Measurements from ENCODE around the gene GRIK1. TPM values are rescaled to one million over a fixed set of nuclear protein-coding genes. Genes with fewer than 3 reads are reported as not detected.

The GRIK1 gene
- total RNA-seq, 3 donors from 2014 or later = 0.38 to 0.41 TPM; not detected in 1

- intact Hi-C loops (cut with DNase I, micrococcal nuclease) = no loop called here
- H3K9me3 ChIP-seq = peaks cover 16% of the 10 kb centered on the region
- H3K36me3 ChIP-seq (ENCODE audit: low read depth) = no peaks in the 10 kb centered on the region
- no peak overlapping the region for H3K4me3 ChIP-seq
- H3K4me1 ChIP-seq (ENCODE audit: low read depth) = no peaks in the 10 kb centered on the region
- DNase-seq (no peak), ATAC-seq (no peak)
- TF ChIP-seq, protein P1, sequence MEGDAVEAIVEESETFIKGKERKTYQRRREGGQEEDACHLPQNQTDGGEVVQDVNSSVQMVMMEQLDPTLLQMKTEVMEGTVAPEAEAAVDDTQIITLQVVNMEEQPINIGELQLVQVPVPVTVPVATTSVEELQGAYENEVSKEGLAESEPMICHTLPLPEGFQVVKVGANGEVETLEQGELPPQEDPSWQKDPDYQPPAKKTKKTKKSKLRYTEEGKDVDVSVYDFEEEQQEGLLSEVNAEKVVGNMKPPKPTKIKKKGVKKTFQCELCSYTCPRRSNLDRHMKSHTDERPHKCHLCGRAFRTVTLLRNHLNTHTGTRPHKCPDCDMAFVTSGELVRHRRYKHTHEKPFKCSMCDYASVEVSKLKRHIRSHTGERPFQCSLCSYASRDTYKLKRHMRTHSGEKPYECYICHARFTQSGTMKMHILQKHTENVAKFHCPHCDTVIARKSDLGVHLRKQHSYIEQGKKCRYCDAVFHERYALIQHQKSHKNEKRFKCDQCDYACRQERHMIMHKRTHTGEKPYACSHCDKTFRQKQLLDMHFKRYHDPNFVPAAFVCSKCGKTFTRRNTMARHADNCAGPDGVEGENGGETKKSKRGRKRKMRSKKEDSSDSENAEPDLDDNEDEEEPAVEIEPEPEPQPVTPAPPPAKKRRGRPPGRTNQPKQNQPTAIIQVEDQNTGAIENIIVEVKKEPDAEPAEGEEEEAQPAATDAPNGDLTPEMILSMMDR (IDR thresholded peaks at IDR 0.05) = no peak
Observed at GRCh38 chr21:29832217-29832616, 107.6 kb downstream of the GRIK1 start.

DNA sequence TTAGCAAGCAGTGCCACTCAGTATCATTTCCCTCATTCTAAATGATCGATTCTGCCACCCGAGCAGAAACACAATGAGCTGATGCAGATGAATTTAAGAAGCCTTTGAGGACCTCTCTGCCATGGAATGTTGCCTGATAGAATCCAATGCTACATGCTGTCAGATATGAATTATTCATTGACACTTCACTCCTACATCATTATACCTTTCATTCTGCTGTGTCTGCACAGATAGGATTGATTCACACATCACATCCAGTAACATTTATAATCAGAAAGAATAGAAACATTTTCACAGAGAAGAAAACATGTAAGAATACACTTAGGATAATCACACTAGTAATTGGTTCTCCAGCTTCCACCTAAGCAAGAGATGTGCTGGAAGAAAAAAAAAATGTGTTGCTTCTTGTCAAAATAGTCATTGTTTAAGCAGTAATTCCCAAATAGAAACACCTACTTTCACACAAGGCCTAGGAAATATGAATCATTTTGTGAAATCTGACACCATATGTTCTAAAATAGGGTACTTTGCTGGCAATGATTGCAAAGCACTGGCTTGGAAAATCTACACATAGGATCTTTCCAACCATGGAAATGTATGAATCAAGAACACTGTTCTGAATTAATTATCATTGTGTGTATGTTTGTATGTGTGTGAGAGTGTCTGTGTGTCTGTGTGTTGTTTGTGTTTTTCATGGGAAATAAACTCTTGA is 110.1 kb downstream of the GRIK1 start:
- Histone ChIP-seq H3K4me3 (no peak overlapping the region), H3K4me1 (ENCODE audit: low read depth) (no peaks in the 10 kb centered on the region), H3K36me3 (ENCODE audit: low read depth) (no peaks in the 10 kb centered on the region), H3K9me3 (peaks cover 16% of the 10 kb centered on the region)
- ATAC-seq (no peak), DNase-seq (no peak)
- TF ChIP-seq, protein P1 (IDR thresholded peaks at IDR 0.05) = no peak
- intact Hi-C loops (cut with DNase I, micrococcal nuclease) = no loop called here

GRCh38 chr21:29827647-29828046 is 112.1 kb downstream of the GRIK1 start:
- ATAC-seq = no peak

DNA sequence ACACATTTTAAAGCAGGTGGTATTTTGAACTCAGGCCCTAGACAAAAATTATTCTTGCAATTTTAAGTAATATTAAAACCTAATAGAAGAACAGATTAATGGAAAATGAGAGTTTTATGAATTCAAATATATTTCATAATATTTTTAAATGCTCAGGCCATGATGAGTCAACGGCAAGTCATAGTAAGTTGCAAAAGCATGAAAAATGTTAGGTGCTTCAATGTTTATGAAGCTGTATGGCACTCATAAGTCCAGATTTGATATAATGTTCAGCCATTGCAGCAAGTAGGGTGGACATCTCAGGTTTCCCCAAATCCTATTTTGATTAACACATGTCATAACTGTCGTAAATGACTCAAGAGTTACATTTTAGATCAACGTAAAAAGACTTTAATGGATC is 112.6 kb downstream of the GRIK1 start:
- no peak overlapping the region for H3K4me3 ChIP-seq
- no peaks in the 10 kb centered on the region for H3K4me1 ChIP-seq (ENCODE audit: low read depth)
- DNase-seq (no peak), ATAC-seq (no peak)
- H3K9me3 ChIP-seq = peaks cover 11% of the 10 kb centered on the region
- no peaks in the 10 kb centered on the region for H3K36me3 ChIP-seq (ENCODE audit: low read depth)
- intact Hi-C loops (cut with DNase I, micrococcal nuclease) = no loop called here
- TF ChIP-seq, protein P1 (IDR thresholded peaks at IDR 0.05) = no peak

More at GRCh38 chr21:29827647-29828046, 112.1 kb downstream of the GRIK1 start:
- H3K4me1 ChIP-seq (ENCODE audit: low read depth) = no peaks in the 10 kb centered on the region
- intact Hi-C loops (cut with DNase I, micrococcal nuclease) = no loop called here
- H3K9me3 ChIP-seq = peaks cover 15% of the 10 kb centered on the region
- no peak for DNase-seq
- TF ChIP-seq, protein P1 (IDR thresholded peaks at IDR 0.05) = no peak
- H3K4me3 ChIP-seq = no peak overlapping the region
- H3K36me3 ChIP-seq (ENCODE audit: low read depth) = no peaks in the 10 kb centered on the region

DNA sequence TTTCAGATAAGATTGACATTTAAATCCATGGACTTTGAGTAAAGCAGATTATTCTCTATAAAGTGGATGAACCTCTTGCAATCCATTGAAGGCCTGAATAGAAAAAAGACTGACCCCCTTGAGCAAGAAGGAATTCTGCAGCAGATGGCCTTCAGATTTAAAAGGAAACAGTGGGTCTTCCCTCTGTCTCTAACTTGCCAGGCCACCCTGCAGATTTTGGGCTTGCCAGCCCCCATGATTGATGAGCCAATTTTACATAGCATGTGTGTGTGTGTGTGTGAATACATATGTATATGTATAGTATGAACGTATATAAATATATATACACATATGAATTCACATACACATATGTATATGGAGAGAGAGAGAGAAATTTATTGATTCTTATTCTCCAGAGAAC is 113.4 kb downstream of the GRIK1 start:
- H3K4me1 ChIP-seq (ENCODE audit: low read depth) = no peaks in the 10 kb centered on the region
- intact Hi-C loops (cut with DNase I, micrococcal nuclease) = no loop called here
- TF ChIP-seq, protein P1 (IDR thresholded peaks at IDR 0.05) = no peak
- no peak overlapping the region for H3K4me3 ChIP-seq
- no peaks in the 10 kb centered on the region for H3K36me3 ChIP-seq (ENCODE audit: low read depth)
- ATAC-seq = no peak
- no peak for DNase-seq
- H3K9me3 ChIP-seq = peaks cover 7% of the 10 kb centered on the region

All from mucosa of descending colon (tissue), 3 donors.